GM21423 (cell line): ENCODE data around the gene CLEC2D.
A peak's percentile ranks its signal among the peaks of the same experiment; 100 is the strongest.
"Not testable (repeated sequence)": the region's sequence is repeated elsewhere in the genome, so short reads cannot be mapped to it uniquely, and the experiment has no call there.

Experiments
- ATAC-seq: cut with Tn5 transposase; IDR thresholded peaks from one replicate; pipeline ENCODE4 v1.9.1; 2021; ENCODE audit warnings: mild to moderate bottlenecking, moderate library complexity; ENCODE audit not compliant: unreplicated experiment

The CLEC2D gene

DNA sequence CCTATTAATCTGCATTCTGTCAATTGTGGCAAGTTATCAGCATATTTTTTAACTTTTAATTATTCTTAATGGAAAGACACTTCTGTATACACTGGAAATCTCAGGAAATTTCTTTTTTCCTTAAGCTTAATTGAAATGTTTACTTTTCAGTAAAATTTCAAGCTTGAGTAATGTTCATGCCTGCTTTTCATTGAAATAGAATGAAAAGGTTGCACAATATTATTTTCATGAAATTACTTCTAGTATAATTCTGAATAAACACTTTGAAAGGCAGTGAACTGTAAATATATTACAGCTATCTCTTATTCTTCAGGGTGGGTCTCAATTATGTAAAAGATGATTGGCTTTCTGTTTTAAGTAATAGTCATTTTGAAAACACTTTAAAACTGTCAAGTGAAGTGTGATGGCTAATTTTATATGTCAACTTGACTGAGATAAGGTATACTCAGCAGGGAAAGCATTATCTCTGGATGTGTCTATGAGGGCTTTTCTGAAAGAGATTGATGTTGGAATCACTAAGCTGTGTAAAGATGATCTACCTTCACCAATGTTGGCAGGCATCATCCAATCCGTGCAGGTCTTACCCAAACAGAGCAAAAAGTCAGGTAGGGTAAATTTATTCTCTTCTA lies 29.9 kb downstream of the CLEC2D start:
- ATAC-seq, result no peak

DNA sequence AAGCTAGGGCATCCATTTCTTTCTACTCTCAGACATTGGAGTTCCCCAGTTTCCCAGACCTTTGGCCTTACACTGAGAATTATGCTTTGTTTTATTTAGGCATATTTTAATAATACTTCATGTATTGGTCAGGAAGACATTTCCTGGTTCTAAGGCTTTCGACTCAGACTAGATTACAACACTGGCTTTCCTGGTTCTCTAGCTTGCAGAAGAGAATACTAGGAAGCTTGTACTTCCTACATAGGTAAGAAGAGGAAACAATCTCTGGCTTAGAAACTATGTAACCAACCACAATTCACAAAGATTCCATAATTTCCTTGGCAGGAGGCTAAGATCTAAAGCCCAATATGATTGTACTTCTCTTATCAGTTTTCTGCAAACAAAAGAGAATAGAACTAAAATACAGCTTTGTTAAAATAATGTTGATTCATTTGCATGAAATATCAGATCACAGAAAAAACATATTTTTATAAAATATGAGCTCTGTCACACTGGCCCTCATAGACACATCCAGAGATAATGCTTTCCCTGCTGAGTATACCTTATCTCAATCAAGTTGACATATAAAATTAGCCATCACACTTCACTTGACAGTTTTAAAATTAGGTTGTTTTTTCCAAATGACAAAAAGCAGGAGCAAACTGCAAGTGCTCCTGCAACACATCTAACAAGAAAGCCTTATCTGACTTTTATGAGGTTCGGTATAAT lies 30.5 kb downstream of the CLEC2D start:
- ATAC-seq, result no peak

DNA sequence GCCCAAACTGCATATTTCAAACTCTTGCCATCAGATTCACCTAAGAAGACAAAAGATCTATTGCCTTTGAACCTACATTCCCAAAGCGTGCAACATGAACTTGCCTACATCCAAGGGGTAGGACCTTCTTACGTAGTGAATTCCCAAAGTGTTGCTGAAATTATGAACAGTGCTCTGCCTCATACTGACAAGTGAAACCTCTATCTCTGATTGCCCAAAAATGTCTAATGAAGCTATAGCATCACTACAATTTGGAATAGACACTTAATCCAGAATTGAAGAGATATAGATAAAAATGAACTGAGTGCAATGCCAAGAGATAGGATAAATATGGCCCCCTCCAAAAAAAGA lies 31.1 kb downstream of the CLEC2D start:
- ATAC-seq, result no peak

DNA sequence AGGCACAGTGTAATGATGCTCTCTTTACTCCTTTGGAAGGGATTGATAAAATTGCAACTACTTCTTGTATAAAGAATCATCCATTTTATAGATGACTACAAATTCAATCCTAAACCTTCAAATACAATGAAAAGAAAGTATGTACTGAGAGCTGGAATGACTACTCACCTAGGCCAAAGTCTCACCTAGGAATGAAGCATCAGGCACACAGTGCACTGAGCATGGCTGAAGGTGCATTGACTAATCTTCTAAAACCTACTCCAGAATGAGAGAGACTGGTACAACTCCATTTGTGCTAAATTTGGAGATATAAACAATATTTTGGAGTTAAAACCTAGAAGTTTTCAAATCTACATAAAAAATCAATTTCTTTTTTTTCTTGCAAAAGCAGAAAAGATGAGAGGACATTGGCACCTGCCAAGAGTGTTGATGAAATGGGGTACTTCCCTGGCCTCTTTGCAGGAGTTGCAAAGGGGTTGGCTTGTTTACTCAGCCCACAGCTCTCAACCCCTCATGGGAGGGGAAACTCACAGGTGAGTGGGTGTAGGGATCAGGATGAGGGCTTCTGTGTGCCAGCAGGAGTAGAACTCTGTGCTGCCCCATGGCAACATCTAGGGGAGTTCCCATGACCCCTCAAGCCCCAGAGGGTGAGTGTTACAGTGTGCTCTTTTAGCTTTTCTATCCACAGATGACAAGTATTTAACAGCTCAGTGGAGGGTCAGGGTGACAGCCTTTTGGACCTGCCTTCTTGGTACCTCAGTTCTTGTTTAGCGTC lies 32.1 kb downstream of the CLEC2D start:
- ATAC-seq, result no peak

DNA sequence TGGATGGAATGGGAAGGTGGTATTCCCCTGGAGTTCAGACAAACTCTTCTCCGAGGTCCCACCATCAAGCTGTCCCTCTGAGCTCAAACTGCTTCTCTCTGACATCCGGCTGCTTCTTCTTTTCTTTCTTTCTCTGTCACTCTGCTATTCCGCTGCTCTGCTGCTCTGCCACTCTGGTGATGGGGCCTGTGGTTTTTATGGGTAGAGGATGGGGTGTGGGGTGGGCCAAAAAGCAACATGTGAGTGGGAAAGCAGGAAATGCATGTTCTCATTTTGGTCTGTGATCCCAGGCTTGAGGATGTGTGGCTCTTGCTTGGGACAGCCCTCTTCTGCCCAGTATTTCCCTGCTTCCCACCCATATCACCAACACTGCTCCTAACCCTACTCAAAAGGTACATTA lies 32.7 kb downstream of the CLEC2D start:
- ATAC-seq, result no peak

DNA sequence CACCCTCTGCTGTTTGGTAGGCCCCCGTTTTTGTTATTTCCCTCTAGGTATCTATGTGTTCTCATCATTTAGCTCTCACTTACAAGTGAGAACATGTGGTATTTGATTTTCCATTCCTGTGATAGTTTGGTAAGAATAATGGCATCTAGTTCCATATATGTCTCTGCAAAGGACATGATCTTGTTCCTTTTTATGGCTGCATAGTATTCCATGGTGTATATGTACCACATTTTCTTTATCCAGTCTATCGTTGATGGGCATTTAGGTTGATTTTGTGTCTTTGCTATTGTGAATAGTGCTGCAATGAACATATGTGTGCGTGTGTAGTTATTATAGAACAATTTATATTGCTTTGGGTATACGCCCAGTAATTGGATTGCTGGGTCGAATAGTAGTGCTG lies 35.0 kb downstream of the CLEC2D start:
- ATAC-seq, result not testable (repeated sequence)

DNA sequence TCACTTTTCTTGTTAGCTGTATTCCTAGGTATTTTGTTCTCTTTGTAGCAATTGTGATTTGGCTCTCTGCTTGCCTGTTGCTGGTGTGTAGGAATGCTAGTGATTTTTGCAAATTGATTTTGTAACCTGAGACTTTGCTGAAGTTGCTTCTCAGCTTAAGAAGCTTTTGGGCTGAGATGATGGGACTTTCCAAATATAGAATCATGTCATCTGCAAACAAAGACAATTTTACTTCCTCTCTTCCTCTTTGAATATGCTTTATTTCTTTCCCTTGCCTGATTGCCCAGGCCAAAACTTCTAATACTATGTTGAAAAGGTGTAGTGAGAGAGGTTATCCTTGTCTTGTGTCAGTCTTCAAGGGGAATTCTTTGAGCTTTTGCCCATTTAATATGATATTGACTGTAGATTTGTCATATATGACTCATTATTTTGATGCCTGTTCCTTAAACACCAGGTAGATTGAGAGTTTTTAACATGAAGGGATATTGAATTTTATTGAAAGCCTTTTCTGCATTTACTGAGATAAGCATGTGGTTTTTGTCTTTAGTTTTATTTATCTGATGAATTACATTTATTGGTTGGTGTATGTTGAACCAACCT lies 36.7 kb downstream of the CLEC2D start:
- no peak for ATAC-seq

DNA sequence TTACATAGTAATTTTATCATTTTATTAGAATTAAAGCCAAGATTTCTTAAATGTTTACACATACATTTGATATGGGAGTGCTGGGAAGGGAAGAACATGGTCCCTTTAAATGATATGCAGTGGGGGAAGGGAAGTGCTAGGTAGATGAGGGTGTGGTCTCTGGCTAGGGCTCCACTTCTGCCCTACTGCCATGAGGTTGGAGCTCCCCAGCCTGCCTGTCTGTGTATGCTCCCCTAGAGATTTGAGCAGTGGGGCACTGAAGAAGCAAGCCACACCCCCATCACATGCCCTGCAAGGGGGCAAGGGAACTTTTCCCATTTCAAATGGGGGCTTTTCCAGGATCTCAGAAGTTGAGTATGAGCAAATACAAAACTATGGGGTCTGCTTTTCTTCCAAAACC lies 37.8 kb downstream of the CLEC2D start:
- ATAC-seq, result no peak

DNA sequence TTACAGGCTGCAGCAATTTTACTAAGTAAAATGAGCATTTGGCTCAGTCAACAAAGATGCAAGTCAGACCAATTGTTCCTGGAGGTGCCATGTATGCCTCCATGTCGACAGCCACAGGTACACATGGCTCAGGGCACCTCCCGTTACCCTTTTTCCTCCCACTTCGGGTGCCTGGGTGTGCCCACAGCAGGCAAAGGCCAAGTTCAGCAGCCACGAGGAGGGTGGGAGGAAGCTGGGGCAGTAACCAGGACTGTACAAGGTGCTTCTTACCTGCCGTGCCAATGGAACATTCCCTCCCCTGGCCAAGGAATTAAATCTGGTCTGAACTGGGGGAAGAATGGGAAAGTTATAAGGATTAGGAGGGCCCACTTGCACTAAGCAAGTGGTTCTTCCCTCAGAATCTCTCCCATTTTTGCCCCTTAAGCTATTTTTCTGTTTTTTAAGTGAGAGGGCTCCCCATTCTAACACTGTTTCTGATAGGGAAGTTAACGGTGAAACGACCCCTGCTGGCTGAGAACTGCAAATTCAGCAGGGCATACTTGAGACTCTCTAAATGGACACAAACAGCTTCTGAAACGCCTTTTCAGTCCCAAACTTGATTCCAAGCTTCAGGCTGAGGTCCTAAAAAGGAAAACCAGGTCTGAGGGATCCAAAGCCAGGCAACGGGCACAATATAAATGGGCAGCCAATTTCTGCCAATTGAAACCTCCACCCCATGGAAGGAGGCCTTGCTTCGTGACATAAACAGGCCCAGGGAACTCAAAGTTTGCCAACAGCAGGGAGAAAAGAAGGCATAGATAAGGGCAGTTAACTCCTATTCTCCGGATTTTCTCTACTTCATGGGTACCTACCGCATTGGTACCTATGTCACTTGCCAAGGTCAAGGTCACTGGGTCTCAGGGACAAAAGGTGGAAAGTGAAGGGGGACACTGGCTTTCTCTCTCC lies 38.6 kb downstream of the CLEC2D start:
- ATAC-seq, result no peak

DNA sequence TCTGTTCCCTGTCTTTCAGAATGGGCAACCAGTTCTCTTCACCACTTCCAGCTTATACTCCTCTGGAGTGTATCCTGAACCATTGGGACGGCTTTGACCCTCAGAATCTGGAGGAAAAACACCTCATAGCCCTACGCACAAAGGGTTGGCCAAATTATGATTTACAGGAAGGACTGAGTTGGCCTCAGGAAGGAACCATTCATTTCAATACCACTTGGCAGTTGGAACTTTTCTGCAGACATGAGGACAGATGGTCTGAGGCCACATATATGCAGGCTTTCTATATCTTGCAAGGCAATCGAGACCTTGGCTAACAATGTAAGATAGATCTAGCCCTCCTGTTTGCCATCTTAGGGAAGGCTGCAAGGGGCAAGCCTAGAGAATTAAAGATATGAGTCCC lies 39.3 kb downstream of the CLEC2D start:
- no peak for ATAC-seq

DNA sequence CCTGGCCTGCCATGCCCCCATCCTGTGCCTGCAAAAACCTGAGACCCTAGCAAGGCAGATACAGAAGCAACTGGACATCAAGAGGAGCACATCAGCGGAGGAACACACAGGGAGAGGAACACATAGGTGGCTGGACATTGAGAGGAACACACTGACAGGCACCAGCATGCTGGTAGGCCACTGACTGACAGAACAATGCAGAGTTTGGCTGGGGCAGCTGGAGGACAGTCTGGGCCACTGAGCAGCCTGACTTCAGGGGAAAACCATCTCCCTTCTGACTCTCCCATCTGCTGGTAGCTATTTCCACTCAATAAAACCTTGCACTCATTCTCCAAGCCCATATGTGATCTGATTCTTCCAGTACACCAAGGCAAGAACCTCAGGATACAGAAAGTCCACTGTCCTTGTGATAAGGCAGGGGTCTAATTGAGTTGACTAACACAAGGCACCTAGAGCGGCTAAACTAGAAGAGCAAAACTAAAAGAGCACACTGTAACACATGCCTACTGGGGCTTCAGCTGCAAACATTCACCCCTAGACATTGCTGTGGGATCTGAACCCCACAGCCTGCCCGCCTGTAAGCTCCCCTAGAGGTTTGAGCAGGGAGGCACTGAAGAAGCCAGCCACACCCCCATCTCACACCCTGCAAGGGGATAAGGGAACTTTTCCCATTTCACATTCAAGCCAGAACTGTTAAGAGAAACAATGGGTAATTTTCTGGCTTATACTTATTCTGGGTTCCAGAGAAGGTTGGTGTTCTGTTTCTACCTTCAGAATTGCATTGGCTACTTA lies 41.3 kb downstream of the CLEC2D start:
- ATAC-seq, result no peak

DNA sequence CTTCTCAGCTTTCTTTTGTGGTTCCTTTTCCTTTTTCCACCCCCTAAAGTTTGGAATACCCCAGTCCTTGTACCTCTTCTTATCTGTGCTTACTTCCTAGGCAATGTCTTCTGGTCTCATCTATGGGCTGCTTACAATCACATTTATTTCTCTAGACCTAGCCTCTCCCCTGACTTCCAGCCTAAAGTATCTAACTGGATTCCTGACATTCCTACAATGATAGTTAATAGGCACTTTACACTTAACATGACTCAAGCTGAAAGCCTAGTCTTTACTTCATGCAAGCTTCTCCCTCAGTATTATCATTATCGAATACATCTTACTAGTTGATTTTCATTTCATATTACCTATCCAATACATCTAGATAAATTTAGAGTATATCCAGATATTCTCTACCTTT lies 42.2 kb downstream of the CLEC2D start:
- ATAC-seq, result no peak

DNA sequence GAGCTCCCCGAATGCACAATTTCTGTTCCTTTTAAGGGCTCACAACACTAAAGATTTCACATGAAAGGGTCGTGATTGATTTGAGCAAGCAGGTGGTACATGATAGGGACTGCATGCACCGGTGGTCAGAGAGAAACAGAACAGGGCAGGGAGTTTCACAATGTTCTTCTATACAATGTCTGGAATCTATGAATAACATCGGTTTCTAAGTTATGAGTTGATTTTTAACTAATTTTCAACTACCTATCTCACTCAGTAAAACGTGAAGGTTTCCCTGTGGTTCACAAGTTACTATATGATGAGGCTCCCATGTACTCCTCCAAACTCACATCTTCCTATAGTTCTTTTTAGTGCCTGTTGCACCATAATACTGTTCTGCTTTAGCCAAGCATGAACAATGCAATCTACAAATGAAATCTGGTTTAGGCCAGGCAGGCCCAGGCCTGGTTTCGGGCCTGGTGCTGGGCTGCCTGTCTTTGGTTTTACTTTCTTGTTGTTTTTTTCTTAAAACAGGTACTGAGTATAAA lies 43.6 kb downstream of the CLEC2D start:
- peak; percentile 68 for ATAC-seq

DNA sequence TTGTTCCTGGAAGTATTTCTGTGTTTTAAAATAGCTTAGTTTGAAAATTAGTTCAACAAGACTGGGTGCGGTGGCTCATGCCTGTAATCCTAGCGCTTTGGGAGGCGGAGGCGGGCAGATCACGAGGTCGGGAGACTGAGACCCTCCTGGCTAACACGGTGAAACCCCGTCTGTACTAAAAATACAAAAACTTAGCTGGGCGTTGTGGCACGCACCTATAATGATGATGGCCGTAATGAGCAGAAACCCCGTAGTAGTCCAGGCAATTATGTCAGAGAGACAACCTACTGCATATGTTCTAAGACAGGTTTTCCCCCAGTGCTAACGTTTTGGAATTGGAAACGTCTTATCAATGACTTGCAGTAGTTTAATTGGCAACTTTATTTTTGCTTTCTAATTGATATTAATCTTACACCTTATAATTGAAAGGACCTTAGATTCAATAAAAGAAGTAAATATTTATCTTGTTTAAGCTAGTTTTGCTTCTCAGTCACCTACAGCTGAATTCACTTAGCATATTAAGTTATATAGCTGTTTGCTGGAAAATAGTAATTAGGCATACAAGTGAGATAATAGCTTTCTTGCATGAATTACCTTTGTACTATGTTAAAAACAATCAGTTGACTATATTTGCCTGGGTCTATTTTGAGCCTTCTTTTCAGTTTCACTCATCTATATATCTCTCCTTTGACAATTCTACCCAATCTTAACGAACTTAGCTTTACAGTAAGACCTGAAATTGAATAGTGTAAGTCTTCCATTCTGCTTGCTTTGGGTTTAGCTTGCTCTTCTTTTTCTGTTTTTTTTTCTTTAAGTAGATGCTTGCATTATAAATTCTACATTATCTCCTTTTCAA lies 47.8 kb downstream of the CLEC2D start:
- ATAC-seq, result no peak

DNA sequence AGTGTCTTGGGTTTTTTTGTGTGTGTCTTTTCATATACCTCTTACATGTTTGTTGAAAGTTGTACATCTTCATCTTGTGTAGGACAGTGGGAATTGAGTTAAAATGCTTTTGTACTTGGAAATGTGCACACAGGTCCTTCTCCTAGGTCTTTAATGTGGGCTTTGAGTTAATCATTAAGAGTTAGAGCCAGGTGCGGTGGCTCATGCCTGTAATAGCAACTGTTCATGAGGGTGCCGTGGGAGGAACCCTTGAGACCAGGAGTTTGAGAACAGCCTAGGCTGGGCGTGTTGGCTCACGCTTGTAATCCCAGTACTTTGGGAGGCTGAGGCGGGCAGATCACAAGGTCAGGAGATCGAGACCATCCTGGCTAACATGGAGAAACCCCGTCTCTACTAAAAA lies 49.5 kb downstream of the CLEC2D start:
- peak; percentile 37 for ATAC-seq

DNA sequence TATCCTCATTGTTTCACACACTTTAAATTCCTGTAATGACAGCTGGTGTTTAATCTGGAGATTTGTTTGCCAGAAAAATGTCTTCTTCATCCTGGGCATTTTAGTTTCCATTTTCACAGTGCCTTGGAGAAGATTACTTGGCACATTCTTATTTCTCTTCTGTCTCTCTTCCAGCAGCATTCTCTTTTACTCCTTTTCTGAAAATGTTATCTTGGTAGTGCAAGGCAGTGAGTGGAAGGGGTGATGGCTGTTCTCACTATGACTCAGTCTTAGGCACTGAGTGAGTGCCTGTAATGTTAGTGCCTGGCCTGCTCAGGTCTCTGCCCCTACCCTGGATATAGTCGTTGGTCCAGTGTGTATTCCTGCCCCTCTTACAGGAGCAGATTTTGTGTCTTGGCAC lies 50.3 kb downstream of the CLEC2D start:
- no peak for ATAC-seq

DNA sequence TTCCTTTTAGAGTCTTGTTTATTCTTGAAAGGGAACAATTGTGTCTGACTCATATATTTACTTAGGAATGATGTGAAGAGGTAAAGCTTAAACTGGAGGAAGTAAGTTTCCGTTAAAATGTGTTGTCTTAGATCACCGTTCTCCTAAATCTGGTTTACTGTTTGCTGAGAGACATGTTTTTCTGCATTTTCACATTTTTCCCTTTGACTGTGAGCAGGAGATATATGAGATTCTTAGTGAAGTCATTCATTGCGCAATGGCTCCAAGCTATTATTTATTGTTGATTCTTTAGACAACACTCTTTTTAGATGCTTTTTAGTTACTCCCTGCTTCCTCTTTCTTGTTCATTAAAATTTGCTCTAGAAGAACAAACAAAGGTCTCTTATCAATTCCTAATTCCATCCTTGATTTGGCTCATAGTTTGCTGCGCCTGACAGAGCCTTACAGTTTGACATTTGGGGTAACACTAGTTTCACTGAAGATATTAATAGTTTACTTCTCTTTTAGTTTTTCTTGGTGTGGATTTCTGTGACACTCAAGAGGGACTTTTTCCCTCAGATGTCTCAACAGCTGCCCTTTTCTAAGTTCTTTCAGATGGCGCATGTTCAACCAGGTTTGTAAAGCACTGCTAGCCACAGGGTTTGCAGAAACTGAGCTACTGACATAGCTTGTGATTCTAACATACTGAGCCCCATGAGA lies 52.0 kb downstream of the CLEC2D start:
- peak; percentile 58 for ATAC-seq

DNA sequence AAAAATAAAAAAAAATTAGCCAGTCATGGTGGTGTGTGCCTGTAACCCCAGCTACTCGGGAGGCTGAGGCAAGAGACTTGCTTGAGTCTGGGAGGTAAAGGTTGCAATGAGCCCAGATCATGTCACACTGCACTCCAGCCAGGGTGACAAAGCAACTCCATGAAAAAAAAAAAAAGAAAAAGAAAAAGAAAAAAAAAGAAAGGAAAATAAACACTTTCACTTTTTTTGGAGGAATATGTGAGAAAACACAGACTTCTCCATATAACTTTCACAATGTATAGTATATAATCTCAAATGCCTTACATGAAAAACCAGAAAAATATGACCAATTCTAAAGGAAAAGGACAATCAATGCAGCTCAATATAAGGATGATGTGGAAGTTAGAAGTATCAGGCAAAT lies 54.5 kb downstream of the CLEC2D start:
- ATAC-seq, result no peak
